NB4 (cell line): ENCODE measurements around the gene MOV10.

Experiments
- DNase-seq: peaks from one replicate; pipeline ENCODE4 v3.0.0; 2010; ENCODE audit warnings: low read depth
- H3K4me3 ChIP-seq: one replicate; pipeline ENCODE4 v1.5.1; 2011; ENCODE audit warnings: mild to moderate bottlenecking, low read depth, low read length, moderate library complexity
- CTCF ChIP-seq: IDR thresholded peaks from one replicate; pipeline ENCODE4 v1.5.1; 2012; ENCODE audit warnings: low read depth, low read length
- MAX ChIP-seq: IDR thresholded peaks from 2 replicates; pipeline ENCODE4 v1.6.1; 2011; ENCODE audit warnings: low read depth, low read length
- MYC ChIP-seq: IDR thresholded peaks from 2 replicates; pipeline ENCODE4 v1.6.1; 2011; ENCODE audit warnings: low read depth, low read length
- POLR2A ChIP-seq: IDR thresholded peaks from 2 replicates; pipeline ENCODE4 v1.6.1; 2011; ENCODE audit warnings: mild to moderate bottlenecking; ENCODE audit not compliant: insufficient read length; ENCODE audit errors: extremely low read depth

MOV10 gene

DNA sequence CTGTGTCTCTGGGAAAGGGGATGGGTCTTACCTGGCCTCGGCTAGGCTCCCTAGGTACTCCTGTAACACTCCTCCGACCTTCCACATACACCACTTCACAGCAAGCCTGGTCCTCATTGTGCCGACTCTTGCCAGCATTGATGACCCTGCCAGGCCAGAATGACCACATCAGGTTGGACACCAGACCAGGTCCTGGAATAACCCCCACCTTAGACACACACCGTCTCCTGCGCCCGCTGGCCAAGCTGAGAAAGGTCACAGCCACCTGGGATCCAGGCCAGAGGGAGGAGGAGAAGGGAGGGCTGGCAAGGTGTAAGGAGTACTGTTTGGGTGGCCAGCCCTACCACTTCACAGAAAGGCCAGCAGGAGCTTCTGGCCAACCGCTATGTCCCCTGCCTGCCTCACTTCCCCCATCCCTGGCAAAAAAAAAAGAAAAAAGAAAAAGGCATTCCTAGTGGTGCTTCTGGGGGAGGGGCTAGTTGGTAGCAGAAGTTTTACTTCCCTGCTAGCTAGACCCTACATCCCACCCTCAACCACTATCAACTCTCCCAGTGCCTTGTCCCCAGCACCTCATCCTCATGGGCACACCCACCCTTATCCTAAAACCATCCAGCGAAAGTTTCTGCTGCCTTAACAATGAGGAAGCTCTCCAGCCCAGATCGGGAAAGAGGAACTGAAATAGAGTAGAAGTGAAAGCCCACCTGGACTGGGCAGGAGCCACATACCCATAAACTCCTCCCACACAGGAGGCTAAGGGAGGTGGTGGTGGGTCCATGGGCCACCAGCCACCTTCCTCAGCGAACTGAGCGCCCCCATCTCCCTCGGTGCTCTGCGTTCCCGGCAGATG is 39.2 kb downstream of the MOV10 start:
- H3K4me3 ChIP-seq = no peak overlapping the region
- peak; percentile 69 for DNase-seq
- TF ChIP-seq CTCF (no peak), MAX (no peak), MYC (no peak), POLR2A (no peak)

GRCh38 chr1:112714313-112715263 is 40.1 kb downstream of the MOV10 start:
- no peak overlapping the region for H3K4me3 ChIP-seq
- peak; percentile 25 for DNase-seq
- TF ChIP-seq MAX (no peak), MYC (no peak), CTCF (no peak), POLR2A (no peak)

GRCh38 chr1:112715264-112716053 is 41.0 kb downstream of the MOV10 start, which contains the start of gene PPM1J:
Gene PPM1J (minus strand): TSS chr1:112715332. CDS start chr1:112715301, 31 bp downstream.
- peak; percentile 93 for DNase-seq
- TF ChIP-seq CTCF (no peak), MAX (no peak; the same call in 1 of the 2 replicates), POLR2A (no peak), MYC (no peak)
- peak within 1 kb of the TSS; percentile 51 for H3K4me3 ChIP-seq

DNA sequence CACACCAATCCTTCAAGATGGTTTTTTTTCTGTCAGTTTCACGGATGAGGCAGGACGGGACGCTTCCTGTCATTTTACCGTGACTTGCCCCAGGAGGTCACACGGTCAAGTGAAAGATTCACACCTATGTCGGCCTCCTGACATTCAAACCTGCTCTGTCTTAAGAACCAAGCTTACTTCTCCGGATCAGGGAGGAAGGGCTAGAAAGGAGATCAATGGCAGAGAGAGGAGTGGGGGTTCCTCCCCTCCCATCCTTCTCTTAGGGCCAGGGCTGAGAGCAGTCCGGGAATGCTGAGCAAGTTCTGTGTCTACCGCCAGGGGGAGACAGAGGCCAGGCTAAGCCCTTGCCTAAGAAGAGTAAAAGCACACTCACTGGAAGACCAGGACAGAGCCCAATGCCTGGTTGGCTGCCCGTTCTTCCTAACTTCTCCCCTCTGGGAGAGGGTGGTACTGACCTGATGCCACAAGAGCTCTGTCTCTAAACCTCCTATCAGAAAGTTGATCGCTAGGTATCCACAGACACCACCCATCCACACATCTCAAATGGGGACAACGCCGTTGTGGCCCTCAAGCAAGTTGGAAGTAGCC is 41.8 kb downstream of the MOV10 start:
- H3K4me3 ChIP-seq = peak overlapping the region; percentile 51
- TF ChIP-seq CTCF (peak; percentile 89), MAX (no peak)
- peak; percentile 85 for DNase-seq

- DNase-seq = no peak
- no peak overlapping the region for H3K4me3 ChIP-seq
- TF ChIP-seq MYC (no peak), MAX (no peak), CTCF (no peak), POLR2A (no peak)
These were observed 42.9 kb downstream of the MOV10 start for GRCh38 chr1:112717263-112717873.
